ENCODE results near the gene SULT1C2. TPM values are rescaled to one million over a fixed set of nuclear protein-coding genes. Genes with fewer than 3 reads are reported as not detected.
A peak's percentile ranks its signal among the peaks of the same experiment; 100 is the strongest.

Gene SULT1C2
- total and polyA plus RNA-seq, 9 of the 15 experiments (the other 6 are each of a cell fraction or from before 2014, with no cell fraction given), result 0.22 TPM; not detected in 8

DNA sequence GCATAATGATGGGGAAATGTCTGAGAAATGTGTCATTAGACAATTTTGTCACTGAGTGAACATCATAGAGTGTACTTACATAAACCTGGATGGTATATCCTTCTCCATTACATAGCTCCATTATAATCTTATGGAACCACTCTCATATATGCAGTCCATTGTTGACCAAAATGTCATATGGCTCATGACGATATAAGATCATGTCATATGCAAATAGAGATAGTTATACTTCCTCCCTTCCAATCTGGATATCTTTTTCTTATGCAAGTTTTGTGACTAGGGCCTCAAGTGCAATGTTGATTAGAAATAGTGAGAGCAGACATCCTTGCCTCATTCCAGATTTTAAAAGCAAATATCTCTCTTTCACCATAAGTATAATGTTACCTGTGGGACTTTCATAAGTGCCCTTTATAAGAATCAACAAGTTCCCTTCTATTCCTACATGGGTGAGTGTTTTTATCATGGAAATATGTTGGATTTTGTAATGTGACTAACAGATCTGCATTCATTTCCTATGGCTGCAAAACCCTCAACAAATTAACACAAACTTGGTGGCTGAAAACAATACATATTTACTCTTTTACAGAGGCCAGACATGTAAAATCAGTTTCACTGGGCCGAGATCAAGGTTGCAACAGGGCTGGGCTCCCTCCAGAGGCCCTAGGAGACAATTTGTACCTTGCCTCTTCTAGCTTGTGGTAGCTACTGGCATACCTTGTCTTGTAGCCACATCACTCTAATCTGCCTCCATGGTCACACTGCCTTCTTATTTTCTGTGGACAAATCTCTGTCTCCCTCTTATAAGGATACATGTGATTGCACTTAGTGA, 67.4 kb downstream of the SULT1C2 start (continued):
- TF ChIP-seq, protein P1, sequence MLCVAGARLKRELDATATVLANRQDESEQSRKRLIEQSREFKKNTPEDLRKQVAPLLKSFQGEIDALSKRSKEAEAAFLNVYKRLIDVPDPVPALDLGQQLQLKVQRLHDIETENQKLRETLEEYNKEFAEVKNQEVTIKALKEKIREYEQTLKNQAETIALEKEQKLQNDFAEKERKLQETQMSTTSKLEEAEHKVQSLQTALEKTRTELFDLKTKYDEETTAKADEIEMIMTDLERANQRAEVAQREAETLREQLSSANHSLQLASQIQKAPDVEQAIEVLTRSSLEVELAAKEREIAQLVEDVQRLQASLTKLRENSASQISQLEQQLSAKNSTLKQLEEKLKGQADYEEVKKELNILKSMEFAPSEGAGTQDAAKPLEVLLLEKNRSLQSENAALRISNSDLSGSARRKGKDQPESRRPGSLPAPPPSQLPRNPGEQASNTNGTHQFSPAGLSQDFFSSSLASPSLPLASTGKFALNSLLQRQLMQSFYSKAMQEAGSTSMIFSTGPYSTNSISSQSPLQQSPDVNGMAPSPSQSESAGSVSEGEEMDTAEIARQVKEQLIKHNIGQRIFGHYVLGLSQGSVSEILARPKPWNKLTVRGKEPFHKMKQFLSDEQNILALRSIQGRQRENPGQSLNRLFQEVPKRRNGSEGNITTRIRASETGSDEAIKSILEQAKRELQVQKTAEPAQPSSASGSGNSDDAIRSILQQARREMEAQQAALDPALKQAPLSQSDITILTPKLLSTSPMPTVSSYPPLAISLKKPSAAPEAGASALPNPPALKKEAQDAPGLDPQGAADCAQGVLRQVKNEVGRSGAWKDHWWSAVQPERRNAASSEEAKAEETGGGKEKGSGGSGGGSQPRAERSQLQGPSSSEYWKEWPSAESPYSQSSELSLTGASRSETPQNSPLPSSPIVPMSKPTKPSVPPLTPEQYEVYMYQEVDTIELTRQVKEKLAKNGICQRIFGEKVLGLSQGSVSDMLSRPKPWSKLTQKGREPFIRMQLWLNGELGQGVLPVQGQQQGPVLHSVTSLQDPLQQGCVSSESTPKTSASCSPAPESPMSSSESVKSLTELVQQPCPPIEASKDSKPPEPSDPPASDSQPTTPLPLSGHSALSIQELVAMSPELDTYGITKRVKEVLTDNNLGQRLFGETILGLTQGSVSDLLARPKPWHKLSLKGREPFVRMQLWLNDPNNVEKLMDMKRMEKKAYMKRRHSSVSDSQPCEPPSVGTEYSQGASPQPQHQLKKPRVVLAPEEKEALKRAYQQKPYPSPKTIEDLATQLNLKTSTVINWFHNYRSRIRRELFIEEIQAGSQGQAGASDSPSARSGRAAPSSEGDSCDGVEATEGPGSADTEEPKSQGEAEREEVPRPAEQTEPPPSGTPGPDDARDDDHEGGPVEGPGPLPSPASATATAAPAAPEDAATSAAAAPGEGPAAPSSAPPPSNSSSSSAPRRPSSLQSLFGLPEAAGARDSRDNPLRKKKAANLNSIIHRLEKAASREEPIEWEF (CRISPR knock-in tag; IDR thresholded peaks at IDR 0.05), result no peak
- TF ChIP-seq PML (IDR thresholded peaks at IDR 0.05; ENCODE audit: low read length) (peak; percentile 99), NFE2L1 (tag; IDR thresholded peaks at IDR 0.05; ENCODE audit: borderline replicate concordance, low read depth) (no peak), PRPF4 (IDR thresholded peaks at IDR 0.05; ENCODE audit: insufficient read depth, low read depth, low read length, poor library complexity, severe bottlenecking) (no peak), ZKSCAN1 (IDR thresholded peaks at IDR 0.05; ENCODE audit: low read depth, low read length) (no peak), SAFB (IDR thresholded peaks at IDR 0.05; ENCODE audit: borderline replicate concordance, low read depth, low read length) (no peak)
- TF ChIP-seq, protein P2, sequence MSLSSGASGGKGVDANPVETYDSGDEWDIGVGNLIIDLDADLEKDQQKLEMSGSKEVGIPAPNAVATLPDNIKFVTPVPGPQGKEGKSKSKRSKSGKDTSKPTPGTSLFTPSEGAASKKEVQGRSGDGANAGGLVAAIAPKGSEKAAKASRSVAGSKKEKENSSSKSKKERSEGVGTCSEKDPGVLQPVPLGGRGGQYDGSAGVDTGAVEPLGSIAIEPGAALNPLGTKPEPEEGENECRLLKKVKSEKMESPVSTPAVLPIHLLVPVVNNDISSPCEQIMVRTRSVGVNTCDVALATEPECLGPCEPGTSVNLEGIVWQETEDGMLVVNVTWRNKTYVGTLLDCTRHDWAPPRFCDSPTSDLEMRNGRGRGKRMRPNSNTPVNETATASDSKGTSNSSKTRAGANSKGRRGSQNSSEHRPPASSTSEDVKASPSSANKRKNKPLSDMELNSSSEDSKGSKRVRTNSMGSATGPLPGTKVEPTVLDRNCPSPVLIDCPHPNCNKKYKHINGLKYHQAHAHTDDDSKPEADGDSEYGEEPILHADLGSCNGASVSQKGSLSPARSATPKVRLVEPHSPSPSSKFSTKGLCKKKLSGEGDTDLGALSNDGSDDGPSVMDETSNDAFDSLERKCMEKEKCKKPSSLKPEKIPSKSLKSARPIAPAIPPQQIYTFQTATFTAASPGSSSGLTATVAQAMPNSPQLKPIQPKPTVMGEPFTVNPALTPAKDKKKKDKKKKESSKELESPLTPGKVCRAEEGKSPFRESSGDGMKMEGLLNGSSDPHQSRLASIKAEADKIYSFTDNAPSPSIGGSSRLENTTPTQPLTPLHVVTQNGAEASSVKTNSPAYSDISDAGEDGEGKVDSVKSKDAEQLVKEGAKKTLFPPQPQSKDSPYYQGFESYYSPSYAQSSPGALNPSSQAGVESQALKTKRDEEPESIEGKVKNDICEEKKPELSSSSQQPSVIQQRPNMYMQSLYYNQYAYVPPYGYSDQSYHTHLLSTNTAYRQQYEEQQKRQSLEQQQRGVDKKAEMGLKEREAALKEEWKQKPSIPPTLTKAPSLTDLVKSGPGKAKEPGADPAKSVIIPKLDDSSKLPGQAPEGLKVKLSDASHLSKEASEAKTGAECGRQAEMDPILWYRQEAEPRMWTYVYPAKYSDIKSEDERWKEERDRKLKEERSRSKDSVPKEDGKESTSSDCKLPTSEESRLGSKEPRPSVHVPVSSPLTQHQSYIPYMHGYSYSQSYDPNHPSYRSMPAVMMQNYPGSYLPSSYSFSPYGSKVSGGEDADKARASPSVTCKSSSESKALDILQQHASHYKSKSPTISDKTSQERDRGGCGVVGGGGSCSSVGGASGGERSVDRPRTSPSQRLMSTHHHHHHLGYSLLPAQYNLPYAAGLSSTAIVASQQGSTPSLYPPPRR (CRISPR knock-in tag; IDR thresholded peaks at IDR 0.05; ENCODE audit: borderline replicate concordance), result no peak
- TF ChIP-seq, protein P3, sequence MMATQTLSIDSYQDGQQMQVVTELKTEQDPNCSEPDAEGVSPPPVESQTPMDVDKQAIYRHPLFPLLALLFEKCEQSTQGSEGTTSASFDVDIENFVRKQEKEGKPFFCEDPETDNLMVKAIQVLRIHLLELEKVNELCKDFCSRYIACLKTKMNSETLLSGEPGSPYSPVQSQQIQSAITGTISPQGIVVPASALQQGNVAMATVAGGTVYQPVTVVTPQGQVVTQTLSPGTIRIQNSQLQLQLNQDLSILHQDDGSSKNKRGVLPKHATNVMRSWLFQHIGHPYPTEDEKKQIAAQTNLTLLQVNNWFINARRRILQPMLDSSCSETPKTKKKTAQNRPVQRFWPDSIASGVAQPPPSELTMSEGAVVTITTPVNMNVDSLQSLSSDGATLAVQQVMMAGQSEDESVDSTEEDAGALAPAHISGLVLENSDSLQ (IDR thresholded peaks at IDR 0.05), result no peak
- TF ChIP-seq, protein P4, sequence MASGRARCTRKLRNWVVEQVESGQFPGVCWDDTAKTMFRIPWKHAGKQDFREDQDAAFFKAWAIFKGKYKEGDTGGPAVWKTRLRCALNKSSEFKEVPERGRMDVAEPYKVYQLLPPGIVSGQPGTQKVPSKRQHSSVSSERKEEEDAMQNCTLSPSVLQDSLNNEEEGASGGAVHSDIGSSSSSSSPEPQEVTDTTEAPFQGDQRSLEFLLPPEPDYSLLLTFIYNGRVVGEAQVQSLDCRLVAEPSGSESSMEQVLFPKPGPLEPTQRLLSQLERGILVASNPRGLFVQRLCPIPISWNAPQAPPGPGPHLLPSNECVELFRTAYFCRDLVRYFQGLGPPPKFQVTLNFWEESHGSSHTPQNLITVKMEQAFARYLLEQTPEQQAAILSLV (tag; IDR thresholded peaks at IDR 0.05), result no peak
- TF ChIP-seq, protein P5, sequence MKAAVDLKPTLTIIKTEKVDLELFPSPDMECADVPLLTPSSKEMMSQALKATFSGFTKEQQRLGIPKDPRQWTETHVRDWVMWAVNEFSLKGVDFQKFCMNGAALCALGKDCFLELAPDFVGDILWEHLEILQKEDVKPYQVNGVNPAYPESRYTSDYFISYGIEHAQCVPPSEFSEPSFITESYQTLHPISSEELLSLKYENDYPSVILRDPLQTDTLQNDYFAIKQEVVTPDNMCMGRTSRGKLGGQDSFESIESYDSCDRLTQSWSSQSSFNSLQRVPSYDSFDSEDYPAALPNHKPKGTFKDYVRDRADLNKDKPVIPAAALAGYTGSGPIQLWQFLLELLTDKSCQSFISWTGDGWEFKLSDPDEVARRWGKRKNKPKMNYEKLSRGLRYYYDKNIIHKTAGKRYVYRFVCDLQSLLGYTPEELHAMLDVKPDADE (conservative IDR thresholded peaks at IDR 0.05; ENCODE audit: control insufficient read depth, low read depth, low read length), result peak; percentile 38; the same call in 1 of the 2 replicates
